Measurements from ENCODE around the gene ZYG11B.

DNA sequence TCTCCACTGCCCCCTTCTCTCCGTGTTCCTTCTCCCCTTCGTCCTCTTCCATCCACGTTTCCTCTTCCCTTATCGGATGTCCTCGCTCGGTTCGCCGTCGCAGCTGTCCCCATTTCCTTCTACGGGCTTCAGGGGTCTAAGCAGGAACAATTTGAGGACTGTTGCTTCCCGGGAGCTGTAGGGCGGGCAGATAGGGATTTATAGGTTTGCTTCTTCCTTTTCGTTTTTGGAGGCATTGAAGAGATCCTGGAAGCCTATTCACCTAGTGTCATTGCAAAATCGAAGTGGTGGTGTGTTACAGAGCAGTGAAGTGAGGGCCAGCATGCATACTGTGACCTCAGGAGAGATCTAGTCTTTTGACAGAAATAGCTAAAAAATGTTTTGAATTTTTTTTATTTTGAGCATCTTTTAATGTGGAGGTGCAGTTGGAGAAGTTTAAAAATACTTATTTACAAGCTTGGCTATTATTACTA is 897 bp downstream of the ZYG11B start:
- TF ChIP-seq POLR2AphosphoS5 (IDR thresholded peaks at IDR 0.05; ENCODE audit: low read depth, low read length) (no peak), TAF1 (IDR thresholded peaks at IDR 0.05; ENCODE audit: borderline replicate concordance, insufficient read depth, low read length) (no peak), SIN3A (IDR thresholded peaks at IDR 0.05; ENCODE audit: borderline replicate concordance, insufficient read depth, low read length) (no peak)
- TF ChIP-seq, protein P1, sequence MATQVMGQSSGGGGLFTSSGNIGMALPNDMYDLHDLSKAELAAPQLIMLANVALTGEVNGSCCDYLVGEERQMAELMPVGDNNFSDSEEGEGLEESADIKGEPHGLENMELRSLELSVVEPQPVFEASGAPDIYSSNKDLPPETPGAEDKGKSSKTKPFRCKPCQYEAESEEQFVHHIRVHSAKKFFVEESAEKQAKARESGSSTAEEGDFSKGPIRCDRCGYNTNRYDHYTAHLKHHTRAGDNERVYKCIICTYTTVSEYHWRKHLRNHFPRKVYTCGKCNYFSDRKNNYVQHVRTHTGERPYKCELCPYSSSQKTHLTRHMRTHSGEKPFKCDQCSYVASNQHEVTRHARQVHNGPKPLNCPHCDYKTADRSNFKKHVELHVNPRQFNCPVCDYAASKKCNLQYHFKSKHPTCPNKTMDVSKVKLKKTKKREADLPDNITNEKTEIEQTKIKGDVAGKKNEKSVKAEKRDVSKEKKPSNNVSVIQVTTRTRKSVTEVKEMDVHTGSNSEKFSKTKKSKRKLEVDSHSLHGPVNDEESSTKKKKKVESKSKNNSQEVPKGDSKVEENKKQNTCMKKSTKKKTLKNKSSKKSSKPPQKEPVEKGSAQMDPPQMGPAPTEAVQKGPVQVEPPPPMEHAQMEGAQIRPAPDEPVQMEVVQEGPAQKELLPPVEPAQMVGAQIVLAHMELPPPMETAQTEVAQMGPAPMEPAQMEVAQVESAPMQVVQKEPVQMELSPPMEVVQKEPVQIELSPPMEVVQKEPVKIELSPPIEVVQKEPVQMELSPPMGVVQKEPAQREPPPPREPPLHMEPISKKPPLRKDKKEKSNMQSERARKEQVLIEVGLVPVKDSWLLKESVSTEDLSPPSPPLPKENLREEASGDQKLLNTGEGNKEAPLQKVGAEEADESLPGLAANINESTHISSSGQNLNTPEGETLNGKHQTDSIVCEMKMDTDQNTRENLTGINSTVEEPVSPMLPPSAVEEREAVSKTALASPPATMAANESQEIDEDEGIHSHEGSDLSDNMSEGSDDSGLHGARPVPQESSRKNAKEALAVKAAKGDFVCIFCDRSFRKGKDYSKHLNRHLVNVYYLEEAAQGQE (IDR thresholded peaks at IDR 0.05; ENCODE audit: insufficient read depth in 1 of 2, low read depth in 2 of 2, low read length in 2 of 2): no peak

Data from PFSK-1 (cell line).